Measurements from ENCODE around the gene PBLD. TPM values are rescaled to one million over a fixed set of nuclear protein-coding genes. Genes with fewer than 3 reads are reported as not detected.

Gene PBLD
- 1 to 10 TPM; 5.7 to 9.5 (median 8.0) TPM for total RNA-seq

DNA sequence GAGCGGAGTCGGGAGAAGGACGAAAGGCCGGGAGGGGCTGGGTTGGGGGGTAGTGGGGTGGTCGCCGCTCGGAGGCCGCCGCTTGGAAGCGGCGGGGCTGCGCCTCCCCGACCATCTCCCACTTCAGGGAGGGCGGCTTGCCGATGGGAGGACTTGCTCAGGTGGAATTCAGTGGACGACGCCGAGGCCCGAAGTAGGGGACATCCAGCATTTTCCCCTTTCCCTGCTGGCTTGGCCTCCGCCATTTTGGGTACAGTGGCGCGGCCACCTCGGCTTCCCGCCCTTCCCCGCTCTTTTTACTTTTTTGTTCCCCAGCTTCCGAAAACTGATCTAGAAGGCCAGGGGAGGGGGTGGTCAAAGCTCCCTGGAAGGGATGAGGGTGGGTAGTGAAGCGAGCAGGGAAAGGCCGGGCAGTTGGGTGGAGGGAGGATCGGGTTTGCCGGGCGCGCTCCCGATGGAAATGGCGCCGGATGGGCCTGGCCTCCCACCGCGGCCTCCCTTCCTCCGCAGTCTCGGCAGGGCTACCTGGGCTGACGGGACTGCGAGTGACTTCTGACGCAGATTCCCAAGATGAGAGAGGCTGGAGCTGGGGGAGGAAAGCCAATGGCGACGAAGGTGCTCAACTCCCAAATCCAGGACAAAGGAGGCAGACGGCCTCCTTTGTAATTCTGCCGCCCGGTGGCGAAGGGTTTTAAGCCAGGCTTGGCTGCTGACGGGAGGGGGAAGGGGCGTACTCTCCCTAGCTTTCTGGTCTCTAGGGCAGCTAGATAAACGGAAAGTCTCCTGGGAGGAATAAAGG is at the start of gene PBLD:
Gene PBLD (minus strand): TSS at position 670 of the 799 bp plus-strand sequence. CDS start 26,084 bp downstream, outside the sequence.
- H3K4me3 ChIP-seq: peak within 1 kb of the TSS; percentile 81 to 91
- H3K36me3 ChIP-seq: no peaks in the 10 kb centered on the region
- no peak for TF ChIP-seq EP300 (IDR thresholded peaks at IDR 0.05)
- TF ChIP-seq, protein P1, sequence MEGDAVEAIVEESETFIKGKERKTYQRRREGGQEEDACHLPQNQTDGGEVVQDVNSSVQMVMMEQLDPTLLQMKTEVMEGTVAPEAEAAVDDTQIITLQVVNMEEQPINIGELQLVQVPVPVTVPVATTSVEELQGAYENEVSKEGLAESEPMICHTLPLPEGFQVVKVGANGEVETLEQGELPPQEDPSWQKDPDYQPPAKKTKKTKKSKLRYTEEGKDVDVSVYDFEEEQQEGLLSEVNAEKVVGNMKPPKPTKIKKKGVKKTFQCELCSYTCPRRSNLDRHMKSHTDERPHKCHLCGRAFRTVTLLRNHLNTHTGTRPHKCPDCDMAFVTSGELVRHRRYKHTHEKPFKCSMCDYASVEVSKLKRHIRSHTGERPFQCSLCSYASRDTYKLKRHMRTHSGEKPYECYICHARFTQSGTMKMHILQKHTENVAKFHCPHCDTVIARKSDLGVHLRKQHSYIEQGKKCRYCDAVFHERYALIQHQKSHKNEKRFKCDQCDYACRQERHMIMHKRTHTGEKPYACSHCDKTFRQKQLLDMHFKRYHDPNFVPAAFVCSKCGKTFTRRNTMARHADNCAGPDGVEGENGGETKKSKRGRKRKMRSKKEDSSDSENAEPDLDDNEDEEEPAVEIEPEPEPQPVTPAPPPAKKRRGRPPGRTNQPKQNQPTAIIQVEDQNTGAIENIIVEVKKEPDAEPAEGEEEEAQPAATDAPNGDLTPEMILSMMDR (IDR thresholded peaks at IDR 0.05): peak in 3 of 4 experiments; percentile 49 to 61 (median 52)
- TF ChIP-seq POLR2AphosphoS5 (IDR thresholded peaks at IDR 0.05): peak; percentile 71
- peak; percentile 54 to 65 for TF ChIP-seq POLR2A (IDR thresholded peaks at IDR 0.05)
- ATAC-seq: peak; percentile 22
- no peaks in the 10 kb centered on the region for H3K27me3 ChIP-seq
- H3K9me3 ChIP-seq: no peaks in the 10 kb centered on the region
- H3K4me1 ChIP-seq: peaks cover 0 to 68% (median 15%) of the 10 kb centered on the region in 3 donors
- H3K27ac ChIP-seq: peak within 1 kb of the TSS; percentile 96 to 99 (median 98)
- 0% methylated on average over 6 of the region's 51 CpGs for WGBS, 2 donors (ENCODE audit: low coverage in 1 of 2)

DNA sequence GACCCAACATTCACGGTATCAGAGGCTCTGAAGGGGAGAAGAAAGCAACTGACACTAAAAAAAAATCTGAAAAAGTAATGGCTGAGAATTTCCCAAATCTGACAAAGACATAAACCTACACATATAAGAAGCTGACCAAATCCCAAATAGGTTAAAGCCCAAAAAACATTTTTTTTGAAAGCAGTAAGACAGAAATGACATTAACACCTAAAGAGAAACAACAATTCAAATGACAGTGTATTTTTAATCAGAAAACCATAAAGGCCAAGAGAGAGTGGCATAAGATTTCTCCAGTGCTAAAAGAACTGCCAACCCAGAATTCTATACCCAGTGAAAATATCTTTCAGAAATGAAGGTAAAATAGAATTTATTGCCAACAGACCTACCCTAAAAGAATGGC is 38.9 kb upstream of the PBLD start:
- TF ChIP-seq POLR2AphosphoS5 (IDR thresholded peaks at IDR 0.05) (no peak), EP300 (IDR thresholded peaks at IDR 0.05) (no peak)
- no peak for ATAC-seq
- H3K9me3 ChIP-seq: peaks cover 0 to 17% (median 0%) of the 10 kb centered on the region in 3 donors
- H3K27ac ChIP-seq: no peak overlapping the region
- no peaks in the 10 kb centered on the region for H3K4me1 ChIP-seq
- WGBS, 2 donors (ENCODE audit: low coverage in 1 of 2): 75% methylated on average over 1 of the region's 1 CpG; no CpG with 5 or more reads in 1 of the 2 donors
- H3K36me3 ChIP-seq: peaks cover 0 to 97% of the 10 kb centered on the region in 2 donors
- H3K4me3 ChIP-seq: no peak overlapping the region
- H3K27me3 ChIP-seq: no peaks in the 10 kb centered on the region

DNA sequence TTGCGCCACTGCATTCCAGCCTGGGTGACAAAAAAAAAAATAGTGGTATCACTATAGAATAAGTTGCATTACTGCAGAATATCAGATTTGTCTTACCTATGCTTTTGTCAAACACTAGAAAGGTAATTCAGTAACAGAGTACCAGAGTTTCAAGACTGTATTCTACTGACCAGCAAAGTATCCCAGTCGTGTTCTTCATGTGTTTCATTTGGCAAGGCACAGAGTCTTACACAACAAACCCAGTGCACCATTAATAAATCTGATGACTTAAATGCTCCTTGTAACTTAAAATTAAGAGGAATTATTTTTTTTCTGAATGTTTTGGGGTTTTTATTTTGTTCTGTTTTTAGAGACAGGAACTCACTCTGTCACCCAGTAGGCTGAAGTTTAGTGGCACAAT is 34.4 kb upstream of the PBLD start:
- H3K4me1 ChIP-seq: no peaks in the 10 kb centered on the region
- TF ChIP-seq POLR2AphosphoS5 (IDR thresholded peaks at IDR 0.05) (no peak), EP300 (IDR thresholded peaks at IDR 0.05) (no peak), POLR2A (IDR thresholded peaks at IDR 0.05) (no peak)
- TF ChIP-seq, protein P1 (IDR thresholded peaks at IDR 0.05): no peak
- H3K36me3 ChIP-seq: peaks cover 0 to 90% of the 10 kb centered on the region in 2 donors
- ATAC-seq: no peak
- no peaks in the 10 kb centered on the region for H3K27me3 ChIP-seq
- no peak overlapping the region for H3K27ac ChIP-seq
- no peak overlapping the region for H3K4me3 ChIP-seq
- 73 to 90% methylated on average over 2 of the region's 2 CpGs for WGBS, 2 donors (ENCODE audit: low coverage in 1 of 2)
- peaks cover 0 to 11% (median 0%) of the 10 kb centered on the region in 3 donors for H3K9me3 ChIP-seq

DNA sequence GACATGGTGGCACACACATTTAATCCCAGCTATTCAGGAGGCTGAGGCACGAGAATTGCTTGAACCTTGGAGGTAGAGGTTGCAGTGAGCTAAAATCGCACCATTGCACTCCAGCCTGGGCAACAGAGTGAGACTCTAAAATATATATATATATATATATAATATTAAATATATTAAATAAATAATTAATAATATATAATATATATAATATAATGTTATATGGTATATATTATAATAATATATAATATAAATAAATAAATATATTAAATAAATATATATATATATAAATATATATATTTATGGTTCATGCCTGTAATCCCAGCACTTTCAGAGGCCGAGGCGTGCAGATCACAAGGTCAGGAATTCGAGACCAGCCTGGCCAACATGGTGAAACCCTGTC is 33.9 kb upstream of the PBLD start:
- ATAC-seq: no peak
- TF ChIP-seq POLR2AphosphoS5 (IDR thresholded peaks at IDR 0.05): no peak
- Histone ChIP-seq H3K36me3 (peaks cover 0 to 90% of the 10 kb centered on the region in 2 donors), H3K4me3 (no peak overlapping the region), H3K27ac (no peak overlapping the region), H3K27me3 (no peaks in the 10 kb centered on the region), H3K9me3 (peaks cover 0 to 6% (median 0%) of the 10 kb centered on the region in 3 donors), H3K4me1 (no peaks in the 10 kb centered on the region)
- 92 to 98% methylated on average over 5 of the region's 5 CpGs for WGBS, 2 donors (ENCODE audit: low coverage in 1 of 2)

DNA sequence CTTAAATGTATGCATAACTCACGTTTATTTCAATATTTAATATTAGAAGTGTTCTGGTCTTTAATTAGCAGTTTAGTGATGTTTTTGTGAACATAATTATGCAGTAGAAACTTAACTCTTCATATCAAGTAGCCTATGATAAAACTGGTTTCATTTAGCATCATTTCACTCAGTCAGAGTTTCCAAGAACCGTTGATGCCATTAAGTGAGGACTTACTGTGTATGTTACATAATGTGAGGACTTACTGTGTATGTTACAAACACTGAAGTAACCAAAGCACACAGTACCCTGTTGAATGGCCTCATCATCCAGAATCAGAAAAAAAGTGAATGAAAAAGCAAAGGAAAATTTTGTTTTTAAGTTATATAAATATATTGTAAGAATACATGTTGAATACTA is 32.9 kb upstream of the PBLD start:
- Histone ChIP-seq H3K9me3 (no peaks in the 10 kb centered on the region), H3K36me3 (peaks cover 0 to 90% of the 10 kb centered on the region in 2 donors), H3K4me3 (no peak overlapping the region), H3K27ac (no peak overlapping the region), H3K4me1 (no peaks in the 10 kb centered on the region), H3K27me3 (no peaks in the 10 kb centered on the region)
- 66 to 73% methylated on average over 2 of the region's 2 CpGs for WGBS, 2 donors (ENCODE audit: low coverage in 1 of 2)
- ATAC-seq: no peak
- TF ChIP-seq POLR2A (IDR thresholded peaks at IDR 0.05): no peak

DNA sequence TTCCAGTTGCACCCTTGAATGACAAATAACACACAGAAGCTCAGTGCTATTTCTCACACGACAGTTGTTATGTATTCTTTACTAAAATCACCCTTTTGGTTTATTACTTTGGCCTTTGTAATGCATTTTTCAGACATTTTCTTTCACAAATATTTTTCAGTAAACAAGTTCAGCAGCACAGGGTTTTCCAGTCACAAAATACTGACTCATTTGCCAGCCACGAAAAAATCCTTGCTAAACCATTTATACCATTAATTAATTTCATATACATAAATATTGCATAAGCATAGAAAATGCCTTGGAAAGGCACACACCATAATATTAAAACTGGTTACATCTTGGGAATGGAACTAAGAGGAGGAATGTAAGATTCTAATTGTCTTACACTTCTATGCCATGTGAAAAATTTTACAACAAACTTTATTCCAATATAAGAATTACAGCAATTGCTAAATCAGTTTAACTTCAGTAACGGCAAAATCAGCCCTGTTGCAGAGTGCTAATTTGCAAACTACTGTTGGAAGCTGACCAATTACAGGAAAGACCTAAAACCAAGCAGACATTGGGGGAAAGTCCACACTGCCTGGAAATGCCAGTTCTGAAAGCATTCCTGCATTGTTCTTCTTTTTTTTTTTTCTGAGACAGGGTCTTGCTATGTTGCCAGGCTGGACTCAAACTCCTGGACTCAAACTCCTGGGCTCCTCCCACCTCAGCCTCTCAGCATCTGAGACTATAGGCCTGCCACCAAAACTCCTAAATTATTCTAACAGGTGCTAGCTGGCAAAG is 31.6 kb upstream of the PBLD start:
- Histone ChIP-seq H3K27me3 (no peaks in the 10 kb centered on the region), H3K4me1 (no peaks in the 10 kb centered on the region), H3K36me3 (peaks cover 0 to 88% of the 10 kb centered on the region in 2 donors), H3K27ac (no peak overlapping the region), H3K9me3 (no peaks in the 10 kb centered on the region), H3K4me3 (no peak overlapping the region)
- WGBS, 2 donors (ENCODE audit: low coverage in 1 of 2): 72 to 74% methylated on average over 3 of the region's 3 CpGs
- ATAC-seq: no peak
- TF ChIP-seq, protein P1 (IDR thresholded peaks at IDR 0.05): no peak
- TF ChIP-seq POLR2A (IDR thresholded peaks at IDR 0.05): no peak
- no peak for TF ChIP-seq POLR2AphosphoS5 (IDR thresholded peaks at IDR 0.05)
- TF ChIP-seq EP300 (IDR thresholded peaks at IDR 0.05): no peak

Measured in gastroesophageal sphincter (tissue), 4 donors.